Epithelial cell of esophagus (primary cell): Measurements from ENCODE around the gene SKI.

ENCODE experiments used
- DNase-seq: peaks from one replicate; pipeline ENCODE4 v3.0.0; 2010; ENCODE audit warnings: low read depth
- H3K4me3 ChIP-seq: 2 replicates; pipeline ENCODE4 v1.5.1; 2011; ENCODE audit warnings: mild to moderate bottlenecking, low read length, control low read depth
- CTCF ChIP-seq: IDR thresholded peaks from 2 replicates; pipeline ENCODE4 v1.5.1; 2011; ENCODE audit warnings: low read depth, mild to moderate bottlenecking, low read length, control low read depth, inconsistent platforms; ENCODE audit not compliant: insufficient read depth; ENCODE audit errors: missing control alignments

The SKI gene

GRCh38 chr1:2212274-2212531 is 15.9 kb upstream of the SKI start:
- no peak for DNase-seq

GRCh38 chr1:2212532-2213491 is 15.3 kb upstream of the SKI start:
- H3K4me3 ChIP-seq: no peak overlapping the region
- peak; percentile 31 for TF ChIP-seq CTCF
- DNase-seq: peak; percentile 74

More at GRCh38 chr1:2212274-2212531, 15.9 kb upstream of the SKI start:
- no peak overlapping the region for H3K4me3 ChIP-seq
- no peak for TF ChIP-seq CTCF

- H3K4me3 ChIP-seq: no peak overlapping the region
- no peak for TF ChIP-seq CTCF
- DNase-seq: no peak
These were observed 14.3 kb upstream of the SKI start for GRCh38 chr1:2213576-2214505.

GRCh38 chr1:2214541-2215241 is 13.4 kb upstream of the SKI start:
- DNase-seq: no peak
- TF ChIP-seq CTCF: no peak
- H3K4me3 ChIP-seq: no peak overlapping the region

GRCh38 chr1:2215329-2215728 is 12.8 kb upstream of the SKI start:
- no peak for TF ChIP-seq CTCF
- H3K4me3 ChIP-seq: no peak overlapping the region
- DNase-seq: no peak

- TF ChIP-seq CTCF: no peak
- DNase-seq: no peak
- no peak overlapping the region for H3K4me3 ChIP-seq
These were observed 12.0 kb upstream of the SKI start for GRCh38 chr1:2215909-2216766.
